Liver (tissue), 9 donors: Measurements from ENCODE around the gene STK24. TPM values are rescaled to one million over a fixed set of nuclear protein-coding genes. Genes with fewer than 3 reads are reported as not detected.

Source experiments
- DNase-seq: peaks from one replicate; pipeline ENCODE4 v3.0.0-alpha.2; 2017; ENCODE audit warnings: low spot score
- H3K27ac ChIP-seq, 2 donors: one replicate each; pipeline ENCODE4 v1.7.0; 2013; ENCODE audit warnings: inconsistent platforms in 2 of 2, low read length in 2 of 2, control low read depth in 1 of 2, low read depth in 1 of 2, mild to moderate bottlenecking in 1 of 2
- H3K27me3 ChIP-seq, 4 donors: one replicate each; pipeline versions ENCODE4 v1.6.1 to v1.7.0; 2013; ENCODE audit warnings: low read length in 3 of 4, inconsistent platforms in 1 of 4, mild to moderate bottlenecking in 1 of 4, moderate library complexity in 1 of 4; ENCODE audit not compliant: control insufficient read depth in 4 of 4, insufficient read depth in 4 of 4
- H3K36me3 ChIP-seq, 4 donors: one replicate each; pipeline versions ENCODE4 v1.6.1 to v1.7.0; 2013; ENCODE audit warnings: low read length in 3 of 4, mild to moderate bottlenecking in 3 of 4, low read depth in 1 of 4, moderate library complexity in 1 of 4; ENCODE audit not compliant: control insufficient read depth in 4 of 4, insufficient read depth in 3 of 4
- H3K4me1 ChIP-seq, 4 donors: one replicate each; pipeline versions ENCODE4 v1.6.1 to v1.7.0; 2013; ENCODE audit warnings: low read length in 3 of 4, mild to moderate bottlenecking in 3 of 4, moderate library complexity in 1 of 4; ENCODE audit not compliant: control insufficient read depth in 4 of 4, insufficient read depth in 4 of 4
- H3K4me3 ChIP-seq, 3 donors: one replicate each; pipeline versions ENCODE4 v1.6.1 to v1.7.0; 2013; ENCODE audit warnings: low read length in 3 of 3, control low read depth in 1 of 3, low read depth in 1 of 3, mild to moderate bottlenecking in 1 of 3
- H3K9ac ChIP-seq, 2 donors: one replicate each; pipeline ENCODE4 v1.7.0; 2013; ENCODE audit warnings: low read length in 2 of 2, mild to moderate bottlenecking in 2 of 2, moderate library complexity in 2 of 2, control low read depth in 1 of 2, low read depth in 1 of 2
- H3K9me3 ChIP-seq, 4 donors: one replicate each; pipeline versions ENCODE4 v1.6.1 to v1.7.0; 2013; ENCODE audit warnings: low read length in 3 of 4; ENCODE audit not compliant: control insufficient read depth in 4 of 4
- ATF3 ChIP-seq: IDR thresholded peaks from 2 replicates; pipeline ENCODE4 v1.6.1; 2016; ENCODE audit warnings: antibody characterized with exemption
- CTCF ChIP-seq: fragments of 150-350 bp; IDR thresholded peaks from 2 replicates; pipeline ENCODE4 v1.5.1; 2017; ENCODE audit warnings: improper control_type of control experiment, low read depth, low read length; ENCODE audit not compliant: missing input control
- EGR1 ChIP-seq, 2 donors: IDR thresholded peaks; 2 replicates each; pipeline ENCODE4 v1.6.1; 2016 to 2018; ENCODE audit warnings: antibody characterized with exemption in 2 of 2, low read depth in 2 of 2
- FOXA1 ChIP-seq: IDR thresholded peaks from 2 replicates; pipeline ENCODE4 v1.6.1; 2016; ENCODE audit warnings: antibody characterized with exemption
- FOXA2 ChIP-seq: IDR thresholded peaks from 2 replicates; pipeline ENCODE4 v1.6.1; 2016; ENCODE audit warnings: antibody characterized with exemption
- GABPA ChIP-seq, 2 donors: IDR thresholded peaks in 1 of 2; conservative IDR thresholded peaks in 1 of 2; 2 replicates each; pipeline ENCODE4 v1.6.1; 2016; ENCODE audit warnings: antibody characterized with exemption in 2 of 2, mild to moderate bottlenecking in 1 of 2, moderate library complexity in 1 of 2
- HNF4A ChIP-seq, 2 donors: conservative IDR thresholded peaks; 2 replicates each; pipeline ENCODE4 v1.6.1; 2016; ENCODE audit warnings: antibody characterized with exemption in 2 of 2, mild to moderate bottlenecking in 2 of 2
- HNF4G ChIP-seq: IDR thresholded peaks from 2 replicates; pipeline ENCODE4 v1.6.1; 2016; ENCODE audit warnings: antibody characterized with exemption
- JUND ChIP-seq, 2 donors: IDR thresholded peaks; 2 replicates each; pipeline ENCODE4 v1.6.1; 2016; ENCODE audit warnings: antibody characterized with exemption in 2 of 2
- MAX ChIP-seq: IDR thresholded peaks from 2 replicates; pipeline ENCODE4 v1.6.1; 2016; ENCODE audit warnings: antibody characterized with exemption
- NR2F2 ChIP-seq: IDR thresholded peaks from 2 replicates; pipeline ENCODE4 v1.6.1; 2016; ENCODE audit warnings: antibody characterized with exemption
- RAD21 ChIP-seq, 2 donors: IDR thresholded peaks; 2 replicates each; pipeline ENCODE4 v1.6.1; 2016; ENCODE audit warnings: antibody characterized with exemption in 2 of 2, mild to moderate bottlenecking in 2 of 2
- REST ChIP-seq: IDR thresholded peaks from 2 replicates; pipeline ENCODE4 v1.6.1; 2016; ENCODE audit warnings: antibody characterized with exemption, mild to moderate bottlenecking
- RXRA ChIP-seq, 2 donors: IDR thresholded peaks; 2 replicates each; pipeline ENCODE4 v1.6.1; 2017 to 2018; ENCODE audit warnings: antibody characterized with exemption in 2 of 2, mild to moderate bottlenecking in 1 of 2
- SP1 ChIP-seq: IDR thresholded peaks from 2 replicates; pipeline ENCODE4 v1.6.1; 2018; ENCODE audit warnings: antibody characterized with exemption, mild to moderate bottlenecking
- TAF1 ChIP-seq: conservative IDR thresholded peaks from 2 replicates; pipeline ENCODE4 v1.6.1; 2016; ENCODE audit warnings: antibody characterized with exemption, mild to moderate bottlenecking
- YY1 ChIP-seq: IDR thresholded peaks from 2 replicates; pipeline ENCODE4 v1.6.1; 2016; ENCODE audit warnings: antibody characterized with exemption, mild to moderate bottlenecking
- ZBTB33 ChIP-seq: IDR thresholded peaks from 2 replicates; pipeline ENCODE4 v1.6.1; 2016; ENCODE audit warnings: antibody characterized with exemption
- WGBS: extraction: QIAGEN DNeasy Blood & Tissue Kit; methylation state at CpG from one replicate; pipeline ENCODE4 v1.1.7; 2013; 5-methylcytosine and 5-hydroxymethylcytosine counted together
- polyA plus RNA-seq, 2 donors: library from polyadenylated mRNA; stranded (reverse) in 1 of 2; unstranded in 1 of 2; fragments of 200-250 nt in 1 of 2; fragments of >200 nt in 1 of 2; fragmentation: Nextera tagmentation in 1 of 2; extraction: Ambion mirVana in 1 of 2; gene quantifications; one replicate each; pipeline versions ENCODE4 v1.2.1 to v1.2.3, GENCODE V29; 2013 to 2015
- total RNA-seq, 2 donors: library from RNA; depleted of rRNA; stranded (reverse); fragments of >200 nt; gene quantifications; one replicate each; pipeline ENCODE4 v1.2.3, GENCODE V29; 2014
- donor health status: healthy.
- donor health status: healthy.
- donor health status: healthy.
- donor health status: healthy.
- donor health status: healthy.

The STK24 gene
- total and polyA plus RNA-seq, 4 donors = 6.4 to 43.3 (median 14.9) TPM

GRCh38 chr13:98439126-98439828 lies 137.6 kb downstream of the STK24 start:
- Histone ChIP-seq H3K4me1 (no peaks in the 10 kb centered on the region), H3K27me3 (no peaks in the 10 kb centered on the region), H3K9me3 (no peaks in the 10 kb centered on the region), H3K4me3 (no peak overlapping the region), H3K27ac (no peak overlapping the region), H3K9ac (no peak overlapping the region), H3K36me3 (peaks cover 13 to 67% (median 22%) of the 10 kb centered on the region in 4 donors)
- 93% methylated on average over 32 of the region's 32 CpGs for WGBS
- no peak for DNase-seq
- no peak for TF ChIP-seq RAD21 (IDR thresholded peaks at IDR 0.05)
- TF ChIP-seq CTCF = no peak
- no peak for TF ChIP-seq ZBTB33
- TF ChIP-seq FOXA2 = no peak
- TF ChIP-seq ATF3 = no peak
- TF ChIP-seq NR2F2 = no peak
- TF ChIP-seq HNF4A (conservative IDR thresholded peaks at IDR 0.05) = no peak
- no peak for TF ChIP-seq SP1
- TF ChIP-seq JUND (IDR thresholded peaks at IDR 0.05) = no peak
- no peak for TF ChIP-seq FOXA1
- TF ChIP-seq HNF4G = no peak
- no peak for TF ChIP-seq RXRA (IDR thresholded peaks at IDR 0.05)
- TF ChIP-seq REST = no peak
- no peak for TF ChIP-seq EGR1 (IDR thresholded peaks at IDR 0.05; ENCODE audit: low read depth in 2 of 2)
- TF ChIP-seq YY1 = no peak
- no peak for TF ChIP-seq GABPA (IDR thresholded peaks at IDR 0.05 in 1 of 2, conservative IDR thresholded peaks at IDR 0.05 in 1 of 2)
- TF ChIP-seq MAX = no peak
- no peak for TF ChIP-seq TAF1
